Midbrain (tissue), 1 donor: ENCODE data around the gene PLCG1.

Experiments used
- DNase-seq: peaks from one replicate; lab custom pipeline; 2025; lab: John Stamatoyannopoulos, UW

Gene PLCG1

DNA sequence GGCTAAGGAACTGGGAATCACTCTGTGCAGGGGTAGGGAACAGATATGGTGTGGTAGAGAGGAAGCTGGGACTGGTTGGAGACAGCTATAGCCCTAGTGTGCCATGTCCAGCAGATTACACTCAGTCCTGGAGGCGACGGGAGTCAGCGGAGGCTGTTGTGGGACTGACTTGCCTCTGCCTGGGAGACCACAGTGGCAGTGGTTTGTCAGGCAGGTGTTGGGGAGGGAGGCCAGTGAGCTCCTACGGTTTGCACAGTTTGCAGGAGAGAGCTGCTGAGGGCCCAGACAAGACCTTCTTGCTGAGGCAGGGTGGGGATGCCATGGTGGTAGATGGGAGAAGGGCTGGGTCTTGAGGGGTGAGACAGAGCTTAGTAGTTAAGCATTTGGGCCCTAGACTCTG, 4.9 kb downstream of the PLCG1 start:
- DNase-seq = no peak

DNA sequence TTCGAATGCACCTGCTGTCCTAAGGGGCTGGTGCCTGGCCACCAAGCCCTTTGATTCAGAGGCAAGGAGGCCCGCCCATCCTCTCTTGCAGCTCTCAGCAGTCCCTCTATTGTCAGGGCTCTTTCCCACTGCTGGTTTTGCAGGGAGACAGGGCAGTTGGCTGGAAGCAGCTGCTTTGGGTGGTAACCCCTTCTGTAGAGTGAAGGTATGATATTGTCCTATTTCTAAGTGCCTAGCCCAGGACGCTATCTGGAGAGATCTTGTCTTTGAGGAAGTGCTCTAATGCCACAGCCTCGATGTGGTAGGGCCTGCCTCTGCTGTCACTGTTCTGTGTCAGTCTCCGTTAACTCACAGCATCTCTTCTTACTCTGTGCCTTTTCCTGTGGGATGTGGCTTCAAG, 5.6 kb downstream of the PLCG1 start:
- DNase-seq = no peak

- no peak for DNase-seq
Measured at GRCh38 chr20:41143354-41143753, 6.0 kb downstream of the PLCG1 start.

DNA sequence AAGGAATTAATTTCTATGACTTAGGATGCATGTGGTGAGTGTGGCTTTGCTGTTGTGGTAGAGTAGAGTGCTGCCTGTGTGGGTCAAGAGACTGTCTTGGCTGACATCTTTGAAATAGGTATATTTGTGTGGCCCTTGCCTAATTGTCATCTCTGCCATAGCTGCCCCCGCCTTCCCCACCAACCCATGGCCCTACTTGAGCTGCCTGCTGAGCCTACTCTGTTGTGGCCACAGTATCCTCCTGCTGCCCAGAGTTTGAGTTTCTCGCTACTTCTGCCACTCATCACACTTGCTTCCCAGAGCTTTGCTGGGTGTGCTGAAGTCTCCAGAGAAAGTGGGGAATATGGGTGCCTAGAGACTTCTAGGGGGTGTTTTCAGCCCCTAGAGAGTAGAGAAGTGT, 8.0 kb downstream of the PLCG1 start:
- DNase-seq = no peak

- peak; percentile 43 for DNase-seq
Measured at GRCh38 chr20:41145821-41146620, 8.7 kb downstream of the PLCG1 start.

DNA sequence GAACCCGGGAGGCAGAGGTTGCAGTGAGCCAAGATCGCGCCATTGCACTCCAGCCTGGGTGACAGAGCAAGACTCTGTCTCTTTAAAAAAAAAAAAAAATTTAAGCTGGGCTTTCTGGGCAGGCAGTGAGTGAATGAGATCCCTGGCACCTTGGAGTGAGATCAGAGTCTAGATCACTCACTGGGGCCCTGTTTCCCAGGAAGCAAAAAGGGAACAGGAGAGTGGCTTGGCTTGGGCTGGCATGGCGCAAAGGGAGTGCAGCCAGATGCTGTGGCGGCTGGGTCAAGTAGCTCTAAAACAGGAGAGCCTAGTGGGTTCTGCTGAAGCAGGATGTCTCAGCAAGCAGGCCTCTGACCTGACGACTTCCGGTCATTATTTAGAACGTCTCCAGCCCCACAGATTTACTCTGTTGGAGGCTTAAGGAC, 10.4 kb downstream of the PLCG1 start:
- peak; percentile 68 for DNase-seq

DNA sequence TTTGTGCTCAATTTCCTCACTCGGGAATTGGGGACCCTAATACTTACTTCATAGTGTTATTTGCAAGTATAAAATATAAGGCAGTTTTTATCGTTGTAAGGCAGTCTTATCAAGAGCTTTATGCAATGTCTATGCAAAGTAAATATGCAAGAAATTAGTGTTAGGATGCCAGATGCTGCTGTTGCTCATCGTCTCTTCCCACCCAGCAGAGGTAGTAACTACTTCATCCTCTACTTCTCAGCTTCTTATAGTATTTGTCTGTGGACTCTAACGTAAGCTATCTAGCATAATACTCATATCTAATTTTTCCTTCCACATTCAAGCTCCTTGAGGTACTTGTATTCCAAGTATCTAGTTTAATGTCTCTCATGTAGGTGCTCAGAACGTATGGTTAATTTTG, 11.6 kb downstream of the PLCG1 start:
- no peak for DNase-seq

DNA sequence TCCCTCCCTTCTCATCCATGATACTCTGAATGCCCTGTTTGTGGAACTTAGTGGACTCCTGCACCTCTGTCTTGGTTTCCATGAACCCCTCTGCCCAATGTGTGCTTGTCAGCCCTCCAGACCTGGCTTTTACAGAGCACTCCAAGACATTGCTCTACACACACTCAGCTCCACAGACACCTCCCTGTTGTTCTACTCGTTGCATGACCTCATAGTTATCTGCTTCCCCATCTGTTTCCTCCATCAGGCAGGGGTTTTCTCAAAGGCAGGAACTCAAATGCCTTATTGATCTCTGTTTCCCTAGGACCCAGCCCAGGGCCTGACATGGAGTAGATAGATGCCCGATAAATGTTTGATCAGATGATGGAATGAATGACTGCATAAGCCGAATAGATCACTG, 13.3 kb downstream of the PLCG1 start:
- no peak for DNase-seq

- DNase-seq = no peak
Measured at GRCh38 chr20:41151134-41151869, 14.0 kb downstream of the PLCG1 start.

DNA sequence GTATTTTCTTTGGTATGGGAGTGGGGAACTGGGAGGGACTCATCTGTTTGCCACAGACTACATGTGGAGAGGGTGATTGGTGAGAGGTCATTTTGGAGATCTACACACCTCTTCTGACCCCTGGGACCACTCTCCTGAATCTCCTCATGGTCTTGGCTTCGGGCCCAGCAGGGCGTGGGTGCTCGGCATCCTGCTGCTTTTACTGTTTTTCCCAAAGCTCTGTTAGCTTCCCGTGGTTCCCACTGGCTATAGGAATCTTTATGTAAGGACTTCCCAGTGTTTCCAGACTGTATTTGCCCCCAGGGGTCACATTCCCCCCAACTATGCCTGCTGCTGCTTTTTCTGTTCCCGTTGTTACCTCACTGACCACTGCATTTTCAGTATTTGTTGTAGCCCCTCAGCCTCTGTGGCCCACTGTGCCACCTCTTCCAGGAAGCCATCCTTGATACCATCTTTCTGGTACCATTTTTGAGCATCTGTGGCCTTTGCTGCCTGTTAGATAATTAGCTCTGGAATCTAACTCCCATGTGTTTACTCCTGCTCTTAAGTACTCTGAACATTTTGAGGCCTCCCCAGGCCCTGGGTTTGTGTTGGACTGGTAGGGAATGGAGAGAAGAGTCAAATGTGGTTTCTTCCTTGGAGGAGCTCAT, 14.9 kb downstream of the PLCG1 start:
- DNase-seq = no peak

GRCh38 chr20:41154436-41155176, 17.3 kb downstream of the PLCG1 start:
- no peak for DNase-seq

DNA sequence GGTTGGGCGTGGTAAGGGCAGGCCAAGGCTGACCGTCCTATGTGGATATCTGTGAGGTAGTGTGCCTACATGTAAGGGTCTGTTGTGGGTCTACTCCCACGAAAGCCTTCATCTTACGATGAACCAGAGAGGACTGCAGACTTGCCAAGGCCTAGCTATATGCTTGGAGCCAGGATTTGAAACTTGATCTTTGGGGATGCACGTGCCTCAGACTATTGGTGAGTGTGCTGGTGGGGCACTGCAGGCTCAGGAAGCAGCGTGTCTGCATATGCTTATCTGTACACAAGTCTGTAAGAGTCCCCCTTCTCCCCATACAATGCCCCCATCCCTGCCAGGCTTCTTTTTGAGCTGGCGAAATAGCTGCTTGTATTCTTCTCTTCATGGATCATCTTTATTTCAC, 17.9 kb downstream of the PLCG1 start:
- DNase-seq = no peak

DNA sequence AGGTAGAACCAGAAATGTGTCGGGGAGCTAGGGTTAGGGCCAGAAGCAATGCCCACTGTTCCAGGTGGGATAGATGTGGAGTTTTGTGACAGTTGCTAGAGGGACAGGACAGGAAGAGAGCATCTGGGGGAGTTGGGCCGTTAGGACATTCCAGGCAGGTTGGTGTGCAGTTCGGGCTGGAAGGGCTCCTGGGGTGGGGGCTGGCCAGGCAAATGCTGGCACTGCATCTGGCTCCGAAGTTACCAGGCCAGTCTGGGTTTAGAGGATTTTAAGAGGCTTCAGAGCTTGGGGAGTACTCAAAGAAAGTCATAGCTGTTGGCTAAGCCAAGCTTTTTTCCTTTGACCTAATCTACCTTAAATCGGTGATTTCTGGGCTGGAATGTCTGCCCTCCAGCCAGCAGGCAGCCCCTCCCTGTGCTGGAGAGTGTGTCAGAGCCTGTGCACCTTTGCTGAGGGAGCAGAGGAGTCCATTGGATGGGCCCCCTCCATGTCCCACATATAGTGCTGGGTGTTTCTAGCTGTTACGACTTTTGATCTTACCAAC, 20.8 kb downstream of the PLCG1 start:
- no peak for DNase-seq

GRCh38 chr20:41159547-41159946, 22.2 kb downstream of the PLCG1 start:
- DNase-seq = no peak

GRCh38 chr20:41160686-41161085, 23.3 kb downstream of the PLCG1 start:
- no peak for DNase-seq

DNA sequence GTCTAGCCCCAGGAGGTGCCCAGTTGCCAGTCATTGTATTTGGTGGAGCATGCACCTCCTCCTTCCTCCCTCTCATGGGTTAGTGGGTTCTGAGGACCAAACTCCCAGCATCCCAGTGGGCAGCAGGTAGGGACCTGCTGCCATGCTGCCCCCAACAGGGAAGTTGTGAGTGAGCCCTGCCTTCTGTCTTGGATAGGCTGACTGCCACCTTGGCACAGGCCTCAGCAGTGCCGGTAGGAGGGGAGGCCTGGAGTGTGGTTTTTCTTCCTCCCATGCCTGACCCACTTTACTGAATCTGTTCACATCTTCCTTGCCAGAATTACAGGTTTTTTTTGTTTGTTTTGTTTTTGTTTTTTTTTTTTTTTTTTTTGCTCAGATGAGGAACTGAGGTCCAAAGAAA, 24.5 kb downstream of the PLCG1 start:
- peak; percentile 22 for DNase-seq

- no peak for DNase-seq
Measured at GRCh38 chr20:41162396-41162795, 25.1 kb downstream of the PLCG1 start.

DNA sequence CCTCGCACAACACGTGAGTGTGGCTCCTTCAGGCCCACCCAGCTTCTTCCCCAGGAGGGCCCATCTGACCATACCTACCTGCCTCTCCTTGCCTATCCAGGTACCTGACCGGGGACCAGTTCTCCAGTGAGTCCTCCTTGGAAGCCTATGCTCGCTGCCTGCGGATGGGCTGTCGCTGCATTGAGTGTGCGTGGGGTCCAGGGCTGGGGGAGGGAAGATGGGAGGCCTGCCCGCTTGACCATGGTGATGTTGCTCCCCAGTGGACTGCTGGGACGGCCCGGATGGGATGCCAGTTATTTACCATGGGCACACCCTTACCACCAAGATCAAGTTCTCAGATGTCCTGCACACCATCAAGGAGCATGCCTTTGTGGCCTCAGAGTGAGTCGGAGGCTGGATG, 26.5 kb downstream of the PLCG1 start:
- DNase-seq = no peak

GRCh38 chr20:41165001-41165882, 27.9 kb downstream of the PLCG1 start:
- no peak for DNase-seq

- no peak for DNase-seq
Measured at GRCh38 chr20:41166201-41167117, 29.1 kb downstream of the PLCG1 start.
